ENCODE results near the gene QSOX2.

The QSOX2 gene

DNA sequence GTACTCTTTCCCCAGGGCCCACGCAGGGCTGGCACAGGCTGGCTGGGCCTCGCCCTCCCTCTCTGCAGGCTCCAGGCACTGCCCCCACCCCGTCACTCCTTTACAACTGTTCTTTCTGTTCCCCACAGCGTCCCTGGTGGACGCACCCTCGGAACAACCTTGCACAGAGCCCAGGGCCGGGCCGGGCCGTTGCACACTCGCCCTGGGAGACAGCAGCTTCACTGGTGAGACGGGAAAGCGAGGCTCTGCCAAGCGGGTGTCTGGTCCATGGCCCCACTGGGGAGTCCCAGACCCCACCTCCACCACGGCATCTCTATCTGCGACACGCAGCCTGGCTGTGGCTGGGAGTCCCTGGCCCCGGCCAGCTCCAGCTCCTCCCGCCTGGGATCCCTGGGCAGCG is 18.4 kb upstream of the QSOX2 start:
- no peak overlapping the region for H3K4me3 ChIP-seq (replicated peaks in 1 of 2; ENCODE audit: low read depth in 2 of 2, low read length in 2 of 2)
- DNase-seq (ENCODE audit: low read depth in 2 of 2), result no peak
- TF ChIP-seq, protein P1, sequence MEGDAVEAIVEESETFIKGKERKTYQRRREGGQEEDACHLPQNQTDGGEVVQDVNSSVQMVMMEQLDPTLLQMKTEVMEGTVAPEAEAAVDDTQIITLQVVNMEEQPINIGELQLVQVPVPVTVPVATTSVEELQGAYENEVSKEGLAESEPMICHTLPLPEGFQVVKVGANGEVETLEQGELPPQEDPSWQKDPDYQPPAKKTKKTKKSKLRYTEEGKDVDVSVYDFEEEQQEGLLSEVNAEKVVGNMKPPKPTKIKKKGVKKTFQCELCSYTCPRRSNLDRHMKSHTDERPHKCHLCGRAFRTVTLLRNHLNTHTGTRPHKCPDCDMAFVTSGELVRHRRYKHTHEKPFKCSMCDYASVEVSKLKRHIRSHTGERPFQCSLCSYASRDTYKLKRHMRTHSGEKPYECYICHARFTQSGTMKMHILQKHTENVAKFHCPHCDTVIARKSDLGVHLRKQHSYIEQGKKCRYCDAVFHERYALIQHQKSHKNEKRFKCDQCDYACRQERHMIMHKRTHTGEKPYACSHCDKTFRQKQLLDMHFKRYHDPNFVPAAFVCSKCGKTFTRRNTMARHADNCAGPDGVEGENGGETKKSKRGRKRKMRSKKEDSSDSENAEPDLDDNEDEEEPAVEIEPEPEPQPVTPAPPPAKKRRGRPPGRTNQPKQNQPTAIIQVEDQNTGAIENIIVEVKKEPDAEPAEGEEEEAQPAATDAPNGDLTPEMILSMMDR (IDR thresholded peaks at IDR 0.05; ENCODE audit: low read depth, low read length), result no peak

DNA sequence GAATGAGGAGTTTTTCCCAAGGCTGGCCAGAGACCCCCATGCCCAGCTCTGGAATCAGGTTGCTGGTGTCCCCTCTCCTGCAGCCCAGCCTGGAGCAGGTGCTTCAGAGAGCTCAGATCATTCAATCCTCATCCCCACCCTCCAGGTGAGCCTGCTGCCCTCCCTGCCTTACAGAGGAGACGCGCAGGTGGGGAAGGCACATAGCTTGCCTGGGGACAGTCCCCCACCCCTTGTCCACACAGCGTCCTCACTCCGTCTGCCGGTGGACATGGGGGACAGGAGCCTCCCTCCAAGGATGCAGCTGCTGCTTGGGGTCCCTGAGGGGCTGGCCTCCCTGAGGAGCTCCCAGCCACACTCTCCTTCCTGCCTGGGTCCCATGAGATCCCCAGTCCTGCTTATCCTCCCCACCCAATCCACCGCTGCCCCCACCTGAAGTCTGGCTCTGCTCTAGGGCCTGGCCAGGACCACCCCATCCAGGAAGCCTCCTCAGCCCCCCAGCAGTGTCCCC is 17.1 kb upstream of the QSOX2 start:
- no peak overlapping the region for H3K4me3 ChIP-seq (replicated peaks in 1 of 2; ENCODE audit: low read depth in 2 of 2, low read length in 2 of 2)
- DNase-seq (ENCODE audit: low read depth in 2 of 2), result no peak
- TF ChIP-seq, protein P1 (IDR thresholded peaks at IDR 0.05; ENCODE audit: low read depth, low read length), result no peak

DNA sequence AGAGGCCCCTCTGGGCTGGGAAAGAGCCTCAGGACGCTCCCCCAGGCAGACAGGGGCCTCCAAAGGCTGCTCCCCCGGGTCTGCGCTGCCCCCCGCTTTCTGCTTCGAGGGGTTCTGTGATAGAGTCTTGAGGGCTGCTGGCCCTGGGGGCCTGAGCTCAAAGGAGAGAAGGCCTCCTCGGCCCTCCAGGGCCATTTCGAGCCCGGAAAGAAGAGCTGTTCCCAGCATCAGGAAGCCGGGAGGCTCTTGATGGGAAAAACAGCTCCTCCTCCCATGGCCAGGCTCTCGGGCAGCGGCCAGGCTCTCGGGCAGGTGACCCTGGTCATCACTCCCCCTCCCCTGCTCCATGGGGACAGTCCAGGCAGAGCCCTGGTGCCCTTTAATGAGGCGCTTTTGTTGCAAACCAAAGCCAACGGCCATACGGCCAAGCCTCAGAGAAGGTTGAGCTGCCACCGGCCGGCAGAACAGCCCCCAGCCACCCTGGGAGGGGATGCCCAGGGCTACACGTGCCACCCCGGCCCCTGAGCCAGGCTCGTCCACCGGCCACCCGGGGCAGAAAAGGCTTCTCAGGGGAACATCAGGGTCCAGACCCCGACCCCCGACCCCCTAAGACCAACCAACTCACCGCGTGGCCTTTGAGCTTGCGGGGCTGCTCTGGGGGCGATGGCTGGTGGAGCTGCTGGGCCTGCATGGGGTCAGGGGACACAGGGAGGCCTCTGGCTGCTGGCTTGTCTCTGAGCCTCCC is 16.2 kb upstream of the QSOX2 start:
- H3K4me3 ChIP-seq (replicated peaks in 1 of 2; ENCODE audit: low read depth in 2 of 2, low read length in 2 of 2), result no peak overlapping the region
- DNase-seq (ENCODE audit: low read depth in 2 of 2), result no peak
- TF ChIP-seq, protein P1 (IDR thresholded peaks at IDR 0.05; ENCODE audit: low read depth, low read length), result no peak

DNA sequence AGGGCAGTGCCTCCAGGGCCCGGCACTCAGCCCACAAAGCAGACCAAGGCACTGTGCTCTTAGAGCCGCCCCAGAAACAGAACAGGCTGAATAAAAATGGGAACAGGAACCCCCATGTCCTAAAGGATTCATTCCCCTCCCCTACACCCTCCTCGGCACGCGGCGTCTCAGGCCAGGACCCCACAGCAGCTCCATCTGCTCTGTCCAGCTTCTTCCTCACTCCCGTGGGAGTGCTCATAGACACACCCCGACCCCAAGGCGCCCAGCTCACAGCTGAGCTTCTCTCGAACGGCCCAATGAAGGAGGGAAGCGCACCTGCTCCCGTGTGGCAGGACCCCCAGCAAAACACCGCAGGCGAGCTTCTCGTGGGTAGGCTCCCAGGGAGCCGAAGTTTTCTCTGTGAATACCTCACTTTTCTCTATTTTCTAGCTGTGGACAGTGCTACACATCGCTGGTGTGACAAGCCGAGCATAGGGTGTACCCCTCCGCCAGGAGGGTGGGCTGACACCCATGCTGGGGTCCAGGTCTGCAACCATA is 15.4 kb upstream of the QSOX2 start:
- TF ChIP-seq, protein P1 (IDR thresholded peaks at IDR 0.05; ENCODE audit: low read depth, low read length), result no peak
- DNase-seq (ENCODE audit: low read depth in 2 of 2), result no peak
- H3K4me3 ChIP-seq (replicated peaks in 1 of 2; ENCODE audit: low read depth in 2 of 2, low read length in 2 of 2), result no peak overlapping the region

DNA sequence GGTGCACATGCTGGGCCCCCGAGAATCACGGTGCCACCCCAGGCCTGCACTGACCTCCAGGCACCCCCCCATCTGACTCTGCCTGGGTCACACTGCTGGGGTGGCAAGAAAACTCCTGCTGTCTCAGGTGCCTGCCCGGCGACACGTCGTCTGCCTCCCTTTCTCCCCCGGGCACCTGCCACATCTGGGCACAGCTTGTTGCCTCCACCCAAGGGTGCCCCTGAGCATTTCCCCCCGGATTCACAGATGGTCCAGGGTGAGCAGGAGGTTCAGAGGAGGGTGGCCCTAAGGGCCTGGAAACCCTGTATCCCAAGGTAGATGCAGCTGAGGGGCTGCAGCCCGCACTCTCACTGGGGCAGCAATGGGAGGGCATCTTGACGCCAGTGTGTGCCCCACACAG is 14.9 kb upstream of the QSOX2 start:
- no peak for DNase-seq (ENCODE audit: low read depth in 2 of 2)
- TF ChIP-seq, protein P1 (IDR thresholded peaks at IDR 0.05; ENCODE audit: low read depth, low read length), result no peak
- H3K4me3 ChIP-seq (replicated peaks in 1 of 2; ENCODE audit: low read depth in 2 of 2, low read length in 2 of 2), result no peak overlapping the region

DNA sequence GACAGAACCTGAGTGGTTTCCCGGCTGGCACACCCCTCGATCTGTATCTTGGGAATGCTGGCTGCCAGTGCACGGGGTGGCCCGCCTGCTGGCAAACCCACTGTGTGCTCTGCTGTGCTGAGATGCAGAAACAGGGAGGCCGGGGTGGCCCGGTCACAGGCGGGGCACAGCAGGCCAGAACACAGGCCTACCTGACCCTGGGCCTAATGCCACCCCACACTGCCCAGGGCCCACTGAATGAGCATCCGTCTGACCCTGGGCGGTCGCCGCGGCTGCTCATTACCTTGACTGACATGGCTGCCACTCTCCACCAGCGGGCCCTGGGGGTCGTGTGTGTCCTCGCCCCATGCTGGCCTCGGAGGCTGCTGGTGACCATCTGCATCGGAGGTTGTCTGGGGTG is 14.2 kb upstream of the QSOX2 start:
- DNase-seq (ENCODE audit: low read depth in 2 of 2), result no peak
- H3K4me3 ChIP-seq (replicated peaks in 1 of 2; ENCODE audit: low read depth in 2 of 2, low read length in 2 of 2), result no peak overlapping the region
- TF ChIP-seq, protein P1 (IDR thresholded peaks at IDR 0.05; ENCODE audit: low read depth, low read length), result no peak

Data from cardiac fibroblast (primary cell).